Astrocyte (in vitro differentiated cells and primary cell): ENCODE results near the gene TPGS2.

Experiments used
- EZH2 ChIP-seq: IDR thresholded peaks from 2 replicates; pipeline ENCODE4 v1.6.1; 2012; ENCODE audit warnings: mild to moderate bottlenecking, low read length, inconsistent platforms; ENCODE audit not compliant: insufficient read depth
- TF ChIP-seq, protein P1 (sequence below): IDR thresholded peaks from 2 replicates; pipeline ENCODE4 v1.5.1; 2011; ENCODE audit warnings: low read depth, mild to moderate bottlenecking, inconsistent platforms, low read length, moderate library complexity; ENCODE audit not compliant: insufficient read depth

DNA sequence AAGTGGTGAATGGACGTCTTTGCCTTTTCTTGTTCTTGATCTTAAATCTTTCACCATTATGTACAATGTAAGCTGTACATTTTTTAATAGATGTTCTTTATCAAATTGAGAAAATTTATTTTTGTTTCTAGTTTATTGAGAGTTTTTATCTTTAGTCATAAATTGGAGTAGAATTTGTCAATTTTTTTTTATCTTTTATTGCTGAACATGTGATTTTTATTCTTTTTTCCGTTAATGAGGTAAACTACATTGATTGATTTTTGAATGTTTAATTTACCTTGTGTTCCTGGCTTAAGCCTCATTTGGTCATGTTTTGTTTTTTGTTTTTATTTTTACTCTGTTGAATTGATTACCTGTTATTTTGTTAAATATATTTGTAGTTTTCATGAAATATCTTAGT, 19.8 kb upstream of the TPGS2 start:
- no peak for TF ChIP-seq EZH2
- TF ChIP-seq, protein P1, sequence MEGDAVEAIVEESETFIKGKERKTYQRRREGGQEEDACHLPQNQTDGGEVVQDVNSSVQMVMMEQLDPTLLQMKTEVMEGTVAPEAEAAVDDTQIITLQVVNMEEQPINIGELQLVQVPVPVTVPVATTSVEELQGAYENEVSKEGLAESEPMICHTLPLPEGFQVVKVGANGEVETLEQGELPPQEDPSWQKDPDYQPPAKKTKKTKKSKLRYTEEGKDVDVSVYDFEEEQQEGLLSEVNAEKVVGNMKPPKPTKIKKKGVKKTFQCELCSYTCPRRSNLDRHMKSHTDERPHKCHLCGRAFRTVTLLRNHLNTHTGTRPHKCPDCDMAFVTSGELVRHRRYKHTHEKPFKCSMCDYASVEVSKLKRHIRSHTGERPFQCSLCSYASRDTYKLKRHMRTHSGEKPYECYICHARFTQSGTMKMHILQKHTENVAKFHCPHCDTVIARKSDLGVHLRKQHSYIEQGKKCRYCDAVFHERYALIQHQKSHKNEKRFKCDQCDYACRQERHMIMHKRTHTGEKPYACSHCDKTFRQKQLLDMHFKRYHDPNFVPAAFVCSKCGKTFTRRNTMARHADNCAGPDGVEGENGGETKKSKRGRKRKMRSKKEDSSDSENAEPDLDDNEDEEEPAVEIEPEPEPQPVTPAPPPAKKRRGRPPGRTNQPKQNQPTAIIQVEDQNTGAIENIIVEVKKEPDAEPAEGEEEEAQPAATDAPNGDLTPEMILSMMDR, result no peak
